ENCODE measurements around the gene MGAT5. TPM values are rescaled to one million over a fixed set of nuclear protein-coding genes. Genes with fewer than 3 reads are reported as not detected.

MGAT5 gene
- total RNA-seq, 1 donor from 2014 or later = 32.5 TPM

DNA sequence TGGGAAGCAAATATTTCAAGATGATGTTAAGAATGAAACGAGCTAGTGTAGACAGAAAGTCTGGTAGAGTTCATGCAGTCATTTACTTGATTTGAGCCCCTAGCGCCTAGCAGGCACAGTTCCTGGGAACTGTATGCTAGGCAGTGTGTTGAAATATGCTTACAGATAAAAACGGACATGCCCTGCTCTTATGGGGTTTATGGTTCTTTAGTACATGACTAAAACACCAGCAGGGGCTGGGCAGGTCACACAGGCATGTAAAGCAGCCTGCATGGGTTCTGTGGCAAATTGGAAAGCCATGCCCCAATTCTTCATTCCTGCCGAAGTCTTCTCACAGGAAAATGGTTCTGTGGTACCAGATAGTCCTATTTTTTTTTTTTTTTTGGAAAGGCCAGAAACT is 27.3 kb upstream of the MGAT5 start:
- H3K4me3 ChIP-seq (ENCODE audit: low read depth, low read length) = no peak overlapping the region
- H3K27me3 ChIP-seq (ENCODE audit: control insufficient read depth, insufficient read depth, low read length) = no peaks in the 10 kb centered on the region
- no peak for TF ChIP-seq CTCF (IDR thresholded peaks at IDR 0.05; ENCODE audit: insufficient read depth, low read length, poor library complexity, severe bottlenecking)
- no peak for DNase-seq (ENCODE audit: low read depth)
- H3K36me3 ChIP-seq (ENCODE audit: control insufficient read depth, insufficient read depth, low read length) = no peaks in the 10 kb centered on the region

GRCh38 chr2:134227666-134228065 is 26.2 kb upstream of the MGAT5 start:
- no peak for TF ChIP-seq CTCF (IDR thresholded peaks at IDR 0.05; ENCODE audit: insufficient read depth, low read length, poor library complexity, severe bottlenecking)

DNA sequence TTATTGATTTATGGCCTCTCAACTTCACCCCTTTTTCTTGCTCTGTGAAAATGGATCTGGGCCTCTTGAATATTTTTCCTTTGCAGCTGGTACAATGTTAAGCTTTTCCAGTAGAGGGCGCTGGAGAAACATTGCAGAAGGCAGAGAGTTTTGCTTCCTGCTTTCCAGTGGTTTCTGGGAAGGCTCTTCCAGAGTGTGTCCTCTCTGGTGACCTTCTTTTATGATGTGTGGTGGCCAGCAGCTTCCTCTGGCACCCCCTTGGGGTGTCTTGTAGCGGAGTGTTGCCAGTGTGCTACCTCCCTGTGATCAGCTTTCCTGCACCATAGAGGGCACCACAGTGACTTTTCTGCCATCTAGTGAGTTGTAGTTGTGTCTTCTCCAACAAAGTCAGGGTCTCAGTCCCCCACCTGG is 25.4 kb upstream of the MGAT5 start:
- Histone ChIP-seq H3K36me3 (ENCODE audit: control insufficient read depth, insufficient read depth, low read length) (no peaks in the 10 kb centered on the region), H3K27me3 (ENCODE audit: control insufficient read depth, insufficient read depth, low read length) (no peaks in the 10 kb centered on the region), H3K4me3 (ENCODE audit: low read depth, low read length) (no peak overlapping the region)
- peak; percentile 35 for TF ChIP-seq CTCF (IDR thresholded peaks at IDR 0.05; ENCODE audit: insufficient read depth, low read length, poor library complexity, severe bottlenecking)
- no peak for DNase-seq (ENCODE audit: low read depth)

More at GRCh38 chr2:134227666-134228065, 26.2 kb upstream of the MGAT5 start:
- Histone ChIP-seq H3K4me3 (ENCODE audit: low read depth, low read length) (no peak overlapping the region), H3K36me3 (ENCODE audit: control insufficient read depth, insufficient read depth, low read length) (no peaks in the 10 kb centered on the region), H3K27me3 (ENCODE audit: control insufficient read depth, insufficient read depth, low read length) (no peaks in the 10 kb centered on the region)
- DNase-seq (ENCODE audit: low read depth) = no peak

DNA sequence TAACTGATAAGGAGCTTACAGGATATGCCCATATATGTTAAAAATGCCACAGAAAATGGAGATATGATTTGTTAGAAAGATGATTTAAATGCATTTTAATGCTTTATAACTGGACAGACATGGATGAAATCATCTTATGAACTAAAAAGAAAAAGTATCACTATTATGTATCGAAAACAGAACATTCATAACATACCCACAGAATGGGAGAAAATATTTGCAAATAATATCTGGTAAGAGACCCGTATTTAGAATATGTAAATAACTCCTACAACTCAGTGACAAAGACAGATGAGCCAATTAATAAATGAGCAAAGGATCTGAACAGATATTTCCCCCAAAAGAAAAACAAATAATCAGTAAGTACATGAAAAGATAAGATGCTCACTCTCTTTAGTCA is 24.3 kb upstream of the MGAT5 start:
- Histone ChIP-seq H3K36me3 (ENCODE audit: control insufficient read depth, insufficient read depth, low read length) (no peaks in the 10 kb centered on the region), H3K27me3 (ENCODE audit: control insufficient read depth, insufficient read depth, low read length) (no peaks in the 10 kb centered on the region), H3K4me3 (ENCODE audit: low read depth, low read length) (no peak overlapping the region)
- DNase-seq (ENCODE audit: low read depth) = no peak
- TF ChIP-seq CTCF (IDR thresholded peaks at IDR 0.05; ENCODE audit: insufficient read depth, low read length, poor library complexity, severe bottlenecking) = no peak

DNA sequence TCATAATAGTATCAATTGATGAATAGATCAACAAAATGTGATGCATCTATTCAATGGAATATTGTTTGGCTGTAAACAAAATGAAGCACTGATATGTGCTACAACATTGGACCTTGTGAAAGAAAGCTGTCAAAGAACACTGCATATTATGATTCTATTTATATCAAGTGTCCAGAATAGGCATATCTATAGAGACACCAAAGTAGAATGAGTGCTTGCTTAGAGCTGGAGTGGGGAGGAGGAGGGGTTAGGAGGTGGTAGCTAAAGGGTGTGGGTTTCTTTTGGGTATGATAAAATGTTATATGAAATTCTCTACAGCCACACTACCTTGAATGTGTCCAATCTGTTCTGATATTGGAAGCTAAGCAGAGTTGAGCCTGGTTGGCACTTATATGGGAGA is 23.0 kb upstream of the MGAT5 start:
- Histone ChIP-seq H3K27me3 (ENCODE audit: control insufficient read depth, insufficient read depth, low read length) (no peaks in the 10 kb centered on the region), H3K4me3 (ENCODE audit: low read depth, low read length) (no peak overlapping the region), H3K36me3 (ENCODE audit: control insufficient read depth, insufficient read depth, low read length) (no peaks in the 10 kb centered on the region)
- TF ChIP-seq CTCF (IDR thresholded peaks at IDR 0.05; ENCODE audit: insufficient read depth, low read length, poor library complexity, severe bottlenecking) = no peak
- no peak for DNase-seq (ENCODE audit: low read depth)

- H3K36me3 ChIP-seq (ENCODE audit: control insufficient read depth, insufficient read depth, low read length) = no peaks in the 10 kb centered on the region
- no peak overlapping the region for H3K4me3 ChIP-seq (ENCODE audit: low read depth, low read length)
- H3K27me3 ChIP-seq (ENCODE audit: control insufficient read depth, insufficient read depth, low read length) = no peaks in the 10 kb centered on the region
- no peak for TF ChIP-seq CTCF (IDR thresholded peaks at IDR 0.05; ENCODE audit: insufficient read depth, low read length, poor library complexity, severe bottlenecking)
- no peak for DNase-seq (ENCODE audit: low read depth)
These were observed 22.4 kb upstream of the MGAT5 start for GRCh38 chr2:134231301-134231964.

All from kidney epithelial cell (primary cell).